VCaP (cell line): ENCODE results near the gene ACSS1.
A peak's percentile ranks its signal among the peaks of the same experiment; 100 is the strongest.

Source experiments
- H3K27ac ChIP-seq: fragments of 450-650 bp; 2 replicates; pipeline ENCODE4 v1.5.1; 2017
- TF ChIP-seq, protein P1 (sequence below): fragments of 450-650 bp; conservative IDR thresholded peaks from 2 replicates; pipeline ENCODE4 v1.5.1; 2017; ENCODE audit warnings: mild to moderate bottlenecking, moderate library complexity

The ACSS1 gene

DNA sequence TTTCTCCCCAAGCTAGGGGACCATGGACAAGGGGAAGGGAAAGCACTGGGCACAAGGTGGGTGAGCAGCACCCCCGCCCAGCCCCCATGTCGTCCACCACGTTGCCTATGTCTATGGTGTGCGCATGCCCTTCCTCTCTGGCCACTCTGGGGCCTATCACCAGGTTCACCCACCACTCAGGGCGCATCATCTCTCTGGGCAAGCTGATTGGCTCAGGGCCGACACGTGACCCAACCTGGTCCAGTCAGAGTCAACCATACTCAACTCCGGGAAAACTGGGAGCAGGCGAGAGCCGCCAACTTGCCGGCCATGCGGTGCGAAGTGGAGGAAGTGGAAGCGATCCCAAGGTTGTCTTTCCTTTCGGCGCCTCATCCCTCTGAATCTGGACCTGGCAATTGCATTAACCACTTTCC lies 25.9 kb downstream of the ACSS1 start:
- TF ChIP-seq, protein P1, sequence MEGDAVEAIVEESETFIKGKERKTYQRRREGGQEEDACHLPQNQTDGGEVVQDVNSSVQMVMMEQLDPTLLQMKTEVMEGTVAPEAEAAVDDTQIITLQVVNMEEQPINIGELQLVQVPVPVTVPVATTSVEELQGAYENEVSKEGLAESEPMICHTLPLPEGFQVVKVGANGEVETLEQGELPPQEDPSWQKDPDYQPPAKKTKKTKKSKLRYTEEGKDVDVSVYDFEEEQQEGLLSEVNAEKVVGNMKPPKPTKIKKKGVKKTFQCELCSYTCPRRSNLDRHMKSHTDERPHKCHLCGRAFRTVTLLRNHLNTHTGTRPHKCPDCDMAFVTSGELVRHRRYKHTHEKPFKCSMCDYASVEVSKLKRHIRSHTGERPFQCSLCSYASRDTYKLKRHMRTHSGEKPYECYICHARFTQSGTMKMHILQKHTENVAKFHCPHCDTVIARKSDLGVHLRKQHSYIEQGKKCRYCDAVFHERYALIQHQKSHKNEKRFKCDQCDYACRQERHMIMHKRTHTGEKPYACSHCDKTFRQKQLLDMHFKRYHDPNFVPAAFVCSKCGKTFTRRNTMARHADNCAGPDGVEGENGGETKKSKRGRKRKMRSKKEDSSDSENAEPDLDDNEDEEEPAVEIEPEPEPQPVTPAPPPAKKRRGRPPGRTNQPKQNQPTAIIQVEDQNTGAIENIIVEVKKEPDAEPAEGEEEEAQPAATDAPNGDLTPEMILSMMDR, result no peak
- H3K27ac ChIP-seq, result no peak overlapping the region

GRCh38 chr20:25031241-25031640 lies 26.7 kb downstream of the ACSS1 start:
- TF ChIP-seq, protein P1, result no peak
- H3K27ac ChIP-seq, result no peak overlapping the region

DNA sequence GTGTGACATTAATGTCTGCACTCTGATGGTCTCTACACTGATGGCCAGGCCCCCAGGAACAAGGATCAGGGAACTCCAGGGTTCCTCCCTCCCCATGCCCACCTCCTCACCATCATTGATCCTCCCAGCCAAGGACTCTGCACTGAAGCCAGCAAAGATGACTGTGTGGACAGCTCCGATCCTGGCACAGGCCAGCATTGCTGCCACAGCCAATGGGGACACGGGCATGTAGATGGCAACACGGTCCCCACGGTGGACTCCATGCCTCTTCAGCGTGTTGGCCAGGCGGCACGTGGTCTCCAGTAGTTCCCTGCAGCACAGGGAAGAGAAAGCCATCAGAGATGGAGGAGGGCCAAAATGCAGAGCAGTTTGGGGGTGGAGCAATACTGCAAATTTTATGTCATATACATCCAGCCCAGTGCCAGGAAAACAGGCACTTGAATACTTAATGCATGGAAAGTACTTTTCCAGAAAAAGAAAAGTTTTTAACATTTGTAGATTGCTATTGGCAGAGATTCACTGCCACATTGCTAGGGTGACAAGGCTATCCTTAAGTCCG lies 27.2 kb downstream of the ACSS1 start:
- no peak overlapping the region for H3K27ac ChIP-seq
- TF ChIP-seq, protein P1, result no peak

DNA sequence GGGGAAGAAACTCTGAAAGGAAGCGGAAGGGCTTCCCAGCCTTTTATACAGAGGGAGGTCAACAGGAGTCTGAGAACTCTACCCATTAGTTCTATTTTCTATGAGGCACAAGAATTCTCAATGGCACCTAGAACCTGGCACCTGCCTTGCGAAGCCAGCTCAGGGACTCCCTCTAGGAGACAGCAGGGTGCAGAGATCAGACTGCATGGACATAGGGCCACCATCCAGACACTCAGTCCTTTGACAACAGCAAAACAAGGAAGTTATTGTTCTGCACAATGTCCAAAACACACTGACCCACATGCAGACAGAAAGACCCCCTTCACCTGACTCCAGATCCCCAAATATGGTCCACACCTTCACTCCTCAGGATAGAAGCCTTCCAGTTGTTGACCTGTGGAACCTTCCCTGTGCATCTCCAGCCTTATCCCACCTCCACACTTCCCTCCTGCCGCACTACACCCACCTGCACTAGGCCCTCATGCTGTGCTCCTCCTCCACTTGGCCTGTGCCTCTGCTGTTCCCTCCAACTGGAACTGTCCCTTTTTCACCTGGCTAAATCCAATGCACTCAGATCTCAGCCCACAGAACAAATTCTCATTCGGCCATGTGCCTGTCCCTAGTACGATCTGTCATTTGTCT lies 27.8 kb downstream of the ACSS1 start:
- TF ChIP-seq, protein P1, result no peak
- no peak overlapping the region for H3K27ac ChIP-seq

DNA sequence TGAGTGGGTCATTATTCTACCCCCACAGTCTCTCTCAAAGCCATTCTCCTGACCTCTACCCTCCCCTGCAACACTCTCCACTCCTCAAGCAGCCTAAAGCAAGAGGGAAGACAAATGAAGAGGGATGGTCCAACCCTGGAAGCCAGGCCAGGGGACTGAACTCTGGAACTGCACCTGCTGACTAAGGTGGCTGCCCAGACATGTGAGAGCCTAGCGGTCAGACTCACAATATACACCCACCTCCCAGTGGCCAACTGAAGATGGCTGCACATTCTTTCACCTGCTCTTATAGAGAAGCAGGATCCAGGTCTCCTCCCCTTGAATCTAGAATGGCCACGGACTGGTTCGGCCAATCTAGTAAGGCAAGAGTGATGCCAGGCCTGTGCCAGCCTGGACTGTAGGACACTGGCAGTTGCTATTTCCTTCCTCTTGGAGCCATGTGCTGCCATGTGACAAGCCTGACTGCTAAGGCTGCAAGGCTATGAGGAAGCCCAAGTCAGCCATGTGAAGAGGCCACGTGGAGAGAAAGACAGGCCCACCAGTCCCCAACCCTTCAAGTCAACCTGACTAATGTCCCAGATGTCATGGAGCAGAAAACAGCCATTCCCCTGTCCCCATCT lies 31.8 kb downstream of the ACSS1 start:
- TF ChIP-seq, protein P1, result no peak
- no peak overlapping the region for H3K27ac ChIP-seq

GRCh38 chr20:25025091-25025861 lies 32.7 kb downstream of the ACSS1 start:
- TF ChIP-seq, protein P1, result no peak
- H3K27ac ChIP-seq, result no peak overlapping the region

- peak overlapping the region; percentile 98 for H3K27ac ChIP-seq
- TF ChIP-seq, protein P1, result no peak
These were observed 33.8 kb downstream of the ACSS1 start for GRCh38 chr20:25024171-25024570.
